ENCODE data around the gene RTN4.
A peak's percentile ranks its signal among the peaks of the same experiment; 100 is the strongest.

Gene RTN4

DNA sequence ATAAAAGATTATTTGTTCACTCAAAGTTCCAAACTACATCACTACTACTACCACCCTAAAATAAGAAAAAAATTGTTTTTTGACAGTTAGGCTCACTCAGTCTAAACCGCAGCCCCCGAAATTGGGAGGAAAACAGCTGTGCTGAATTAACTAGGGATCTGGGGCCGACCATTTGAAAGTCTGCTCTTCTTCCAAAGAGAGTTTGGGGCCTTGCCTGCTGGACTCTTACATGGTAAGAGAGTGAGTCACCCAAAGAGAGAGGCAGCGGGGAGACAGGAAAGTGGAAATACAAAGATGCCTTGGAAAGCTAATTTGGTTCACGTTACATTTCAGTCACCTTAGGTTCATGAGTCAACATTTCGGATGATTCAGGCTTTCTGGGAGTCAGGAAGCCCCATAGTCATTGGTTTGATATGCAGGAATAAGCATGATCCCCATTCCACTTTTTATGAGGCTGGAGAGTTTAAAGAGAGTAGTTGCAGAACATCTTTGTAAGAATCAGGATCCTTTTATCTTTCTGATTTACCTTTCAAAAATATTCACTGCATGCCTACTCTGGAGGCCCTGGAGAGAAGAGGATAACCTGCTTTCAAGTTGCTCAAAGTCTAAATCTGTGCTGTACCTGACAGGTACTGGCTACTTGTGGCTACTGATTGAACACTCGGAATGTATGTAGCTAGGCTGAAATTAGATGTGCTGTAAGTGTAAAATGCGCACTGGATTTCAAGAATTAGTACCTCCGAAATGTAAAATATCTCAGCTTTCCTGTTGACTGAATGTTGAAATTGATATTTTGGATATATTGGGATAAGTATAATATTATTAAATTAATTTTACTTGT, 995 bp upstream of the RTN4 start:
- TF ChIP-seq TEAD4 (IDR thresholded peaks at IDR 0.05): peak; percentile 47; the same call in 1 of the 2 replicates
- no peak for TF ChIP-seq RAD21 (IDR thresholded peaks at IDR 0.05; ENCODE audit: low read depth)
- TF ChIP-seq, protein P1, sequence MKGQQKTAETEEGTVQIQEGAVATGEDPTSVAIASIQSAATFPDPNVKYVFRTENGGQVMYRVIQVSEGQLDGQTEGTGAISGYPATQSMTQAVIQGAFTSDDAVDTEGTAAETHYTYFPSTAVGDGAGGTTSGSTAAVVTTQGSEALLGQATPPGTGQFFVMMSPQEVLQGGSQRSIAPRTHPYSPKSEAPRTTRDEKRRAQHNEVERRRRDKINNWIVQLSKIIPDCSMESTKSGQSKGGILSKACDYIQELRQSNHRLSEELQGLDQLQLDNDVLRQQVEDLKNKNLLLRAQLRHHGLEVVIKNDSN (IDR thresholded peaks at IDR 0.05): 0 out of 2 replicates have a peak, but pooled peaks have one; percentile 7
- TF ChIP-seq TCF12 (IDR thresholded peaks at IDR 0.05; ENCODE audit: low read depth): peak; percentile 57
- TF ChIP-seq EP300 (IDR thresholded peaks at IDR 0.05; ENCODE audit: borderline replicate concordance): peak; percentile 71; the same call in 1 of the 2 replicates
- TF ChIP-seq TAF1 (IDR thresholded peaks at IDR 0.05; ENCODE audit: low read depth): no peak; the same call in none of the 2 replicates
- TF ChIP-seq CEBPB (IDR thresholded peaks at IDR 0.05): peak; percentile 28; the same call in 1 of the 2 replicates

DNA sequence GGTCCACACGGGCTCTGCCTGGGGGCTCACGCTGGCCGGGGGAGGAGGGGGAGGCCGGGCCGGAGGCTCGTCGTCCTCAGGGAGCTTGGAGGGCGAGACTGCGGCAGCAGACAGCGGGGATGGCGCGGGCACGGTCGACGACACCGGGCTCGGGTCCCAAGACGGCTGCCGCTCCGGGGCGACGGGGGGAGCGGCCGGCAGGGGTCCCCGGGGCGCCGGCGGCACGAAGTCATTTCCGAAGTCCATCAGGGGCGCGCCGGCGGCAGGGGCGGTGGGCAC, 491 bp downstream of the RTN4 start:
- TF ChIP-seq FOXM1 (IDR thresholded peaks at IDR 0.05; ENCODE audit: borderline replicate concordance, low read depth) (no peak), TEAD4 (IDR thresholded peaks at IDR 0.05) (no peak), TAF1 (IDR thresholded peaks at IDR 0.05; ENCODE audit: low read depth) (no peak), NFIC (IDR thresholded peaks at IDR 0.05) (no peak), ZBTB7A (IDR thresholded peaks at IDR 0.05; ENCODE audit: low read depth) (peak; percentile 84), EP300 (IDR thresholded peaks at IDR 0.05; ENCODE audit: borderline replicate concordance) (no peak), CREB1 (IDR thresholded peaks at IDR 0.05; ENCODE audit: low read depth) (no peak)
- TF ChIP-seq, protein P2, sequence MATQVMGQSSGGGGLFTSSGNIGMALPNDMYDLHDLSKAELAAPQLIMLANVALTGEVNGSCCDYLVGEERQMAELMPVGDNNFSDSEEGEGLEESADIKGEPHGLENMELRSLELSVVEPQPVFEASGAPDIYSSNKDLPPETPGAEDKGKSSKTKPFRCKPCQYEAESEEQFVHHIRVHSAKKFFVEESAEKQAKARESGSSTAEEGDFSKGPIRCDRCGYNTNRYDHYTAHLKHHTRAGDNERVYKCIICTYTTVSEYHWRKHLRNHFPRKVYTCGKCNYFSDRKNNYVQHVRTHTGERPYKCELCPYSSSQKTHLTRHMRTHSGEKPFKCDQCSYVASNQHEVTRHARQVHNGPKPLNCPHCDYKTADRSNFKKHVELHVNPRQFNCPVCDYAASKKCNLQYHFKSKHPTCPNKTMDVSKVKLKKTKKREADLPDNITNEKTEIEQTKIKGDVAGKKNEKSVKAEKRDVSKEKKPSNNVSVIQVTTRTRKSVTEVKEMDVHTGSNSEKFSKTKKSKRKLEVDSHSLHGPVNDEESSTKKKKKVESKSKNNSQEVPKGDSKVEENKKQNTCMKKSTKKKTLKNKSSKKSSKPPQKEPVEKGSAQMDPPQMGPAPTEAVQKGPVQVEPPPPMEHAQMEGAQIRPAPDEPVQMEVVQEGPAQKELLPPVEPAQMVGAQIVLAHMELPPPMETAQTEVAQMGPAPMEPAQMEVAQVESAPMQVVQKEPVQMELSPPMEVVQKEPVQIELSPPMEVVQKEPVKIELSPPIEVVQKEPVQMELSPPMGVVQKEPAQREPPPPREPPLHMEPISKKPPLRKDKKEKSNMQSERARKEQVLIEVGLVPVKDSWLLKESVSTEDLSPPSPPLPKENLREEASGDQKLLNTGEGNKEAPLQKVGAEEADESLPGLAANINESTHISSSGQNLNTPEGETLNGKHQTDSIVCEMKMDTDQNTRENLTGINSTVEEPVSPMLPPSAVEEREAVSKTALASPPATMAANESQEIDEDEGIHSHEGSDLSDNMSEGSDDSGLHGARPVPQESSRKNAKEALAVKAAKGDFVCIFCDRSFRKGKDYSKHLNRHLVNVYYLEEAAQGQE (IDR thresholded peaks at IDR 0.05; ENCODE audit: low read depth): no peak
- TF ChIP-seq, protein P1 (IDR thresholded peaks at IDR 0.05): no peak

DNA sequence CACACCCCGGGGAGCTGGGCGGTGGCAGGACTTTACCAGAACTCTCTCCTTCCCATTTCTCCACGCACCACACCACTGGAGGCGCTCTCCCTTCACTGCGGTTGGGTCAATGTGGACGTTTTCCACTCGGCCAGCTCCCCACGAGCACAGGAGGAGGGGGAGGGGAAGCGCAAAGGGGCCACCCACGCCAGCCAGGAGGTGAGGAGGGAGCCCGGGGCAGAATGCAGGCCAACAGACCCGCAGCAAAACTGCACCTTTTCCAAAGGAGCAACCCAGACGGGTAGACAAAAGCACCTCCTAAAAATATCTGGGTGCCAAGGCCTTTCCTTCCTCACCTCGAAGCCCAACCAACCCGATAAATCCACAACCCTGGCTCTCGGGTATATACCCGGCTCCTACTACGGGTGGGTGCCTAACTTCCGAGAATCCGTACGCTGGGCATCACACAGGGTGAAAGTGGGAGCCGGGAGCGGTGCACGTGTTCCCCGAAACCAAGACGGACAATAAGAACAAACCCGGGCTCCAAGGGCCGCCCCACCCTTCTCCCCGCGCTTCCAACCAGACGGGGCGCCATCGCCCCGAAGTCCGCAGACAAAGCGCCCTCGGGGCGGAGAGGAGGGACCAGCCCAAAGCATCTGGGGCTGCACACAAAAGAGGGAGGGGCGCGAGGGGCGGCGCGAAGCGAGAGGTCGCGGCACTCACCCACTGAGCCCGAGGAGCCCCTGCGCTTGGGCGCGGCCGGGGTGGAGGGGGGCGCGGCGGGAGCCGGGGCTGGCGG, 1.0 kb downstream of the RTN4 start:
- peak; percentile 63; the same call in 1 of the 2 replicates for TF ChIP-seq TAF1 (IDR thresholded peaks at IDR 0.05; ENCODE audit: low read depth)
- TF ChIP-seq, protein P3, sequence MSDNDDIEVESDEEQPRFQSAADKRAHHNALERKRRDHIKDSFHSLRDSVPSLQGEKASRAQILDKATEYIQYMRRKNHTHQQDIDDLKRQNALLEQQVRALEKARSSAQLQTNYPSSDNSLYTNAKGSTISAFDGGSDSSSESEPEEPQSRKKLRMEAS (IDR thresholded peaks at IDR 0.05): peak; percentile 57
- TF ChIP-seq EGR1 (IDR thresholded peaks at IDR 0.05): peak; percentile 71
- no peak; the same call in 1 of the 2 replicates for TF ChIP-seq TEAD4 (IDR thresholded peaks at IDR 0.05)
- TF ChIP-seq, protein P1 (IDR thresholded peaks at IDR 0.05): 0 out of 2 replicates have a peak, but pooled peaks have one; percentile 10
- no peak for TF ChIP-seq CREB1 (IDR thresholded peaks at IDR 0.05; ENCODE audit: low read depth)
- TF ChIP-seq RAD21 (IDR thresholded peaks at IDR 0.05; ENCODE audit: low read depth): peak; percentile 58
- TF ChIP-seq YY1 (IDR thresholded peaks at IDR 0.05; ENCODE audit: low read depth): peak; percentile 53
- no peak for TF ChIP-seq NFIC (IDR thresholded peaks at IDR 0.05)
- no peak for TF ChIP-seq CEBPB (IDR thresholded peaks at IDR 0.05)
- TF ChIP-seq, protein P2 (IDR thresholded peaks at IDR 0.05; ENCODE audit: low read depth): no peak
- no peak for TF ChIP-seq FOXM1 (IDR thresholded peaks at IDR 0.05; ENCODE audit: borderline replicate concordance, low read depth)
- no peak for TF ChIP-seq EP300 (IDR thresholded peaks at IDR 0.05; ENCODE audit: borderline replicate concordance)
- TF ChIP-seq ZBTB7A (IDR thresholded peaks at IDR 0.05; ENCODE audit: low read depth): peak; percentile 43; the same call in 1 of the 2 replicates
- TF ChIP-seq TCF12 (IDR thresholded peaks at IDR 0.05; ENCODE audit: low read depth): peak; percentile 54; the same call in 1 of the 2 replicates

DNA sequence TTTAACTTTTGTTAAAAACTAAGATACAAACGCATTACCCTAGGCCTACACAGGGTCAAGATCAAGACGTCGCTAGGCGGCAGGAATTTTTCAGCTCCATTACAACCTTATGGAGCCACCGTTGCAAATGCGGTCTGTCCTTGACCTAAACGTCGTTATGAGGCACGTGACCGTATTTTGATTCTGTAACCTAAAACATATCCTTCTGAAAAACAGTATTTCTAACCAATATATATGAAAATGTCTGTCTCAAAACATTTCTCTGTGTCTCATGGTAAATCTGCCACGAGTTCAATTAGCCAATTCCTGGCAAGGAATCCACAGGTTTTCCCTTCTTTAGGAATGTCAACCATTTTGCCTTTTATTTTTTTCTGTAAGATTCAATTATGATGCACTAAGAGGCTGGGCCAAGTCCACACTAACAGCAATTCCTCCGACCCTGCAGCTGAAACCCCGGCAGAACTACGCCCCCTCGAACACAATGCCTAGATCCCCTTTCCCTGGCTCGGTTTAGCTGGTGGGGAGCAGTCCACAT, 1.7 kb downstream of the RTN4 start:
- TF ChIP-seq, protein P3 (IDR thresholded peaks at IDR 0.05): no peak
- TF ChIP-seq, protein P1 (IDR thresholded peaks at IDR 0.05): peak; percentile 82
